Stimulated activated naive CD8-positive, alpha-beta T cell treated with anti-CD3 and anti-CD28 coated beads, Interleukin-15, amount 100 ng/mL, for 72 hours (primary cell): ENCODE measurements around the gene VPS16.

Experiments used
- ATAC-seq: fragments of 150-1000 bp; cut with Tn5 transposase; 2 replicates; pipeline ENCODE4 v1.10.0; 2021; ENCODE audit warnings: mild to moderate bottlenecking, moderate library complexity
- DNase-seq, 2 donors: peaks; one replicate each; pipeline ENCODE4 v3.0.0; 2021 to 2022
- H3K27ac Mint-ChIP-seq, 2 donors: one replicate each; pipeline ENCODE4 v1.8.0; 2022; ENCODE audit warnings: mild to moderate bottlenecking in 2 of 2, mixed read lengths in 2 of 2, moderate library complexity in 2 of 2
- H3K27me3 Mint-ChIP-seq: one replicate; pipeline ENCODE4 v1.8.0; 2022; ENCODE audit warnings: mixed read lengths
- H3K4me1 Mint-ChIP-seq: one replicate; pipeline ENCODE4 v1.8.0; 2022; ENCODE audit warnings: mild to moderate bottlenecking, mixed read lengths
- H3K4me3 Mint-ChIP-seq, 2 donors: one replicate each; pipeline ENCODE4 v1.8.0; 2022; ENCODE audit warnings: mild to moderate bottlenecking in 2 of 2, mixed read lengths in 2 of 2, moderate library complexity in 1 of 2
- H3K9me3 Mint-ChIP-seq, 2 donors: one replicate each; pipeline ENCODE4 v1.8.0; 2022; ENCODE audit warnings: mixed read lengths in 2 of 2

The VPS16 gene

DNA sequence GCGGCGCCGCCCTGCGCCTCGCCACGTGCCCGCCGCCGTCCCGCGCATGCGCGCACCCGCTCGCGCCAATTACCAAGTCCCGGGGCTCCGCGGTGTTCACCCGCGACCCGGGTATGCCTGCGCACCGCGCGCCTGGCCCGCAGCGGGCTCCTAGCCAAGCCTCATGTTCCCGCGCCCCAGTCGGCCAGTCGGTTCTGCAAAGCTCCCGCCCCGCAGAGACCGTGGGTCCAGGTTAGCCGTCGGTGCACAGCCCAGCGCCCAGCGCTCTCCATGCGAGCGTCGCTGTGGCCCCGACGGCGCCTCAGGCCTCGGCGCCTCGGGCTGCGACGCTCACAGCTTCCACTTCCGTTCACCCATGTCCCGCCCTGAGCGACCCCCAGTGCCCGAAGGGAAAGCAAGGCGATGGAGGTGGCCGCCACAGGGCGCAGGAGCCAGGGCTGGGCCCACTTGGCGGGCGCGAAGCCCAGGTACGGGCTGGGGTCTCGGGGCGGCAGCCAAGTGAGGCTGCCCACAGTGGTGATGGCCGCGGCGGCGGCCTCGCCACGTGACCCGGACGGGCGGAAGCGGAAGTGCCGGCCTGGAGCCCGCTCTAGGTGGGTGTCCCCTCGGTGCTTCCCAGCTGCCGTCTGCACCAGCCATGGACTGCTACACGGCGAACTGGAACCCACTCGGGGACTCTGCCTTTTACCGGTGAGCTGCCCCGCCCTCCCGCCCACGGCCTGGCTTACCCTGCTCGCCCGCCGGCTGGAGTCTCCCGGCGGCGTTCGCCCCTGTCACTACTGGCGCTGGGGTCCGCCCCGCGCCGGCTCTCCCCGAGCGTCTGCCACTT, at the start of gene VPS16, which contains the start of gene PCED1A:
TSS of gene VPS16 (plus strand) at position 608 of the 829 bp plus-strand sequence. CDS start at position 638, 30 bp downstream.
TSS of gene PCED1A (minus strand) at position 518 of the 829 bp plus-strand sequence. CDS start 743 bp downstream, outside the sequence.
- Mint-ChIP-seq H3K27me3 (no peaks in the 10 kb centered on the region), H3K4me3 (peak within 1 kb of the TSS; percentile 87 to 92), H3K9me3 (no peaks in the 10 kb centered on the region), H3K4me1 (peaks cover 40% of the 10 kb centered on the region), H3K27ac (peak within 1 kb of the TSS; percentile 96 to 97)
- ATAC-seq (peak; percentile 99), DNase-seq (peak; percentile 90 to 92)

DNA sequence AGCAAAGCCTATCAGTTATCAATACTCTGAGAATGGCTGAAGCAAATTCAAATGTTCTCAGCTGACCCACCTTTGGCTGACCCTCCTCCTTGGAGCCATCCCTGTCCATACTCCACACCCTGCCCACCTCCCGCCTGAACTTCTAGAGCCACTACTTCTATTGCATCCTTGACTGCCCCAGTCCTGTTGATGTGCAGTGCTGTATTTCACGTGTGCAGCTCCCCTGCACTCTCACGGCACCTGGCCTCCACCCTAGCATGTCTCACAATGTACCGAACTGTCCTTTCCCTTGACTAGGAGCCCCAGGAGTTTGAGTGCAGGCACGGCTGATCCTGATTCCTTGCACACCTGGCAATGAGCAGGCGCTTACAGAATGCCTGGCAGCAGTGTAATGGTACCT, 47.1 kb upstream of the VPS16 start:
- no peak for DNase-seq
- H3K4me1 Mint-ChIP-seq: peaks cover 9% of the 10 kb centered on the region
- ATAC-seq: no peak
- H3K27me3 Mint-ChIP-seq: peaks cover 28% of the 10 kb centered on the region
- H3K27ac Mint-ChIP-seq: no peak overlapping the region
- no peak overlapping the region for H3K4me3 Mint-ChIP-seq
- H3K9me3 Mint-ChIP-seq: no peaks in the 10 kb centered on the region

GRCh38 chr20:2794202-2794748, 46.3 kb upstream of the VPS16 start:
- Mint-ChIP-seq H3K9me3 (no peaks in the 10 kb centered on the region), H3K4me3 (no peak overlapping the region)

GRCh38 chr20:2794866-2795447, 45.6 kb upstream of the VPS16 start:
- peaks cover 38% of the 10 kb centered on the region for H3K27me3 Mint-ChIP-seq
- no peak for ATAC-seq

More at GRCh38 chr20:2794202-2794748, 46.3 kb upstream of the VPS16 start:
- DNase-seq (no peak), ATAC-seq (no peak)
- no peak overlapping the region for H3K27ac Mint-ChIP-seq
- H3K4me1 Mint-ChIP-seq: peaks cover 17% of the 10 kb centered on the region
- H3K27me3 Mint-ChIP-seq: peaks cover 31% of the 10 kb centered on the region

GRCh38 chr20:2795451-2795850, 45.1 kb upstream of the VPS16 start:
- Mint-ChIP-seq H3K4me3 (no peak overlapping the region), H3K9me3 (no peaks in the 10 kb centered on the region), H3K4me1 (peaks cover 27% of the 10 kb centered on the region), H3K27me3 (peaks cover 43% of the 10 kb centered on the region), H3K27ac (no peak overlapping the region)
- ATAC-seq (no peak), DNase-seq (no peak)

More at GRCh38 chr20:2794866-2795447, 45.6 kb upstream of the VPS16 start:
- H3K27ac Mint-ChIP-seq: no peak overlapping the region
- DNase-seq: no peak
- H3K4me1 Mint-ChIP-seq: peaks cover 24% of the 10 kb centered on the region
- H3K4me3 Mint-ChIP-seq: no peak overlapping the region
- H3K9me3 Mint-ChIP-seq: no peaks in the 10 kb centered on the region

DNA sequence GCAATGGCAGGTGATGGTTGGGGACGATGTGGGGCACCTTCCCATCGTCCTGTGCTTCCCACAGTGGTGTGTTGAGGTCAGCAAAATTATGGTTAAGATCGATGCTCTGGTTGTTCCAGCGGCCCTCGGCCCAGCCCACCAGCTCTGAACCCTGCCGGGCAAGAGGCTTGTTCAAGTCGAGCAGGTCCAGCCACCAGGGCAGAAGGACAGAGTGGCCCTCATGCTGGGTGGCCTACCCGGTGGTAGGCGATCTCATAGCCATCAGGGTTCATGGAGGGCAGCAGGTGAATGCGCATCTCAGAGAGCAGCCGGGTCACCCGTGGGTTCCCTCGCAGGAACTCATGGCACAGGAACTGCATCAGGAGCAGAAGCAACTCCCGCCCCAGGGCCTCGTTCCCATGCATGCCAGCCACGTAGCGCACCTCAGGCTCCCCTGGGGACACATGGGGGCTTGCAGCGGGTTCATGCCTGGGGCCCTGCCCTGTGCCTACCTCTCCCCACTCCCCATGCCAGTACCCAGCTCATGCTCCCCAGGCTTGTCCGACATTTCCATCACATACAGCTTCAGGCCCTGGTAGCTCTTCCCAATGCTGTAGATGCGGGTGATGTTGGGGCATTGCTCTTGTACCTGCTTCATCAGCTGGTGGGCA, 44.4 kb upstream of the VPS16 start:
- no peak overlapping the region for H3K4me3 Mint-ChIP-seq
- peaks cover 33% of the 10 kb centered on the region for H3K4me1 Mint-ChIP-seq
- H3K27me3 Mint-ChIP-seq: peaks cover 50% of the 10 kb centered on the region
- DNase-seq (no peak), ATAC-seq (no peak)
- H3K27ac Mint-ChIP-seq: no peak overlapping the region
- no peaks in the 10 kb centered on the region for H3K9me3 Mint-ChIP-seq

GRCh38 chr20:2797136-2797983, 43.2 kb upstream of the VPS16 start:
- ATAC-seq: no peak
- no peak for DNase-seq
- no peak overlapping the region for H3K27ac Mint-ChIP-seq
- no peaks in the 10 kb centered on the region for H3K9me3 Mint-ChIP-seq
- H3K4me1 Mint-ChIP-seq: peaks cover 38% of the 10 kb centered on the region
- H3K27me3 Mint-ChIP-seq: peaks cover 53% of the 10 kb centered on the region
- H3K4me3 Mint-ChIP-seq: no peak overlapping the region

DNA sequence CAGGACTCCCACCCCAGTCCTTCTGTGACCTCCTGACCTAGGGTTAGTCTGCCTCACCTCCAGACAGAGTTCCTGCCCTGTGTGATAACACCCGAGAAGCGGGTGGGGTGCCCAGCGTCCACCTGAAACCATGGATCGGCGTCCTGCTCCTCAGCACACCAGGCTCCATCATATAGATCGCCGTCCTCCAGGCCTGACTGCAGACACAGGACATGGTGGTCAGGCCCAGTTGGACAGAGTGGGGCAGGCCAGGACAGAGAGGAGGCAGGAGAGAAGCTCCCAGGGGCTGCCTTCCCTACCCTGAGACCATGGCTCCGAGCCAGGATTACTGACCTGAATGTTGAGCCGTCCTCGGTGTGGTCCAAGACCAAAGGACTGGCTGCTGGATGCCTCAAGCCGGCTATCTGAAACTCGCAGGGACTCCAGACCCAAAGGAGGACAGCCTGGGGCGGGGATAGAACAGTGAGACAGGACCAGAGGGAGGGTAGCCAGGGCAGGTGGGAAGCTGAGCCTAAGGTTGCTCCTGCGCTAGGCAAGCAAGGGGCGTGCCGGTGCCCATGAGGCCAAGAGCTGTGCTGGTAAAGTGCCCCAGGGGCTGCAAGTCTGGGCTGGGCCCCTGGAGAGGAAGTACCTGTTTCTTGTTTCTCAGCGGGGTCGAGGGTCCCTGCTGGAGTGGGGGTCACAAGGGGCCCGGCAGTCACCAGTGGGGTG, 42.3 kb upstream of the VPS16 start:
- peaks cover 38% of the 10 kb centered on the region for H3K4me1 Mint-ChIP-seq
- no peak for ATAC-seq

GRCh38 chr20:2798814-2799213, 41.7 kb upstream of the VPS16 start:
- DNase-seq (no peak), ATAC-seq (no peak)
- no peaks in the 10 kb centered on the region for H3K9me3 Mint-ChIP-seq
- H3K27ac Mint-ChIP-seq: no peak overlapping the region
- peaks cover 38% of the 10 kb centered on the region for H3K4me1 Mint-ChIP-seq
- H3K27me3 Mint-ChIP-seq: peaks cover 62% of the 10 kb centered on the region
- H3K4me3 Mint-ChIP-seq: peak overlapping the region in 1 of 2 donors; percentile 91

More for the DNA sequence above, 42.3 kb upstream of the VPS16 start:
- no peak overlapping the region for H3K27ac Mint-ChIP-seq
- DNase-seq: no peak
- no peak overlapping the region for H3K4me3 Mint-ChIP-seq
- peaks cover 58% of the 10 kb centered on the region for H3K27me3 Mint-ChIP-seq
- H3K9me3 Mint-ChIP-seq: no peaks in the 10 kb centered on the region

DNA sequence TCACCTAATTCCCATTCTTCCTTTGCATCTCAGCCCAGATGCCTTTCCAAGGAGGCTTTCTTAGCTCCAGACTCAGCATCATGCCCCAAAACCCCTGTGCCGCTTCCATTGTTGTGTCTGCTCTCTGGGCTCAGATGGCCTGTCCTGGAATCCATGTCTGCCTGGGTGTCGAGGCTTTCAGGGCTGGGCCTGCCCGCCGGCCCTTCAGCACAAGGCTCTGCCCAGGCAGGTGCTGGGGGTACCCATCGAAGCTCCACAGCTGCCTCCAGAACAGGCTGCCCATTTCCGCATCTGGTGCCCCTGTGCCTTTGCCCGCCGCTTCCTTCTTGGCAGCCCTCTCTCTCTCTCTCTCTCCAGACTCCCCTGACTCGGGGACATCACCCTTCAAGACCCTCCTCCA, 41.3 kb upstream of the VPS16 start:
- Mint-ChIP-seq H3K4me3 (peak overlapping the region; percentile 91), H3K9me3 (no peaks in the 10 kb centered on the region), H3K27ac (peak overlapping the region; percentile 2 to 90), H3K27me3 (peaks cover 67% of the 10 kb centered on the region), H3K4me1 (peaks cover 38% of the 10 kb centered on the region)
- DNase-seq: no peak
- ATAC-seq: no peak

DNA sequence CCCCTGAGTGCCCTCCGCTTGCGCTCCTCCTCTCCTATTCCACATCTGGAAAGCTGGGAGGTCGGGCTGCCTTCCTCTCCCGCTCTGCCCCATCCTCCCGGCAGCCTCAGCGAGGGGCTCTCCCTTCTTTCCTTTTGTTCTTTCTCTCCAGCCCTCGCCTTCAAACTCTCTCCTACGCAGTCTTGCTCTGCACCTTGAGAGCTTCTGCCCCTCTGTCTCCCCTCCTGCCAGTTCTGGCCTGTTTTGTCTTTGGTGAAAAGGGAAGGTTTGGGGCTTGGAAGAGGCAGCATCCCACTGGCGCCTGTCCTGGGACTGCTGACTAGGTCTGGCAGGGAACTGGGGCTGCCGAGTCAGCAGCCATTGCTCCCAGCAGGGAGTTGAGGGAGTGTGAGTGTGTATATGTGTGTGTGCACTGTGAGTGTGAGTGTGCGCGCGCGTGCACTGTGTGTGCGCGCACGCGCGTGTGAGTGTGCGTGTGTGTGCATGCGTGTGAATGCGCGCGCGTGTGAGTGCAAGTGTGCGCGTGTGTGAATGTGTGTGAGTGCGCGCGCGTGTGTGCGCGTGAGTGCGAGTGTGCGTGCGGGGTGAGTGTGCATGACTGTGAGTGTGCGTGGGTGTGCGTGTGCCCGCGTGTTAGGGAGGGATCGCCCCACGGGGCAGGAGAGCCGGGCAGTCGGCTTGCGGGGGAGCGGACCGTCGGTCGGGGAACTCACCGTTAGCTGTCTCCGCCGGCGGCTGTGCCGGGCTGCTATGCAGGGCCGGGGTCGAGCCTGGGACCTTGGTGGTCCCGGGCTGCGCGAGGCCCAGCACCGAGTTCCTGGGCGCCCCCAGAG, 40.6 kb upstream of the VPS16 start:
- DNase-seq: no peak
- H3K4me3 Mint-ChIP-seq: peak overlapping the region; percentile 91
- peak overlapping the region; percentile 49 to 90 for H3K27ac Mint-ChIP-seq

DNA sequence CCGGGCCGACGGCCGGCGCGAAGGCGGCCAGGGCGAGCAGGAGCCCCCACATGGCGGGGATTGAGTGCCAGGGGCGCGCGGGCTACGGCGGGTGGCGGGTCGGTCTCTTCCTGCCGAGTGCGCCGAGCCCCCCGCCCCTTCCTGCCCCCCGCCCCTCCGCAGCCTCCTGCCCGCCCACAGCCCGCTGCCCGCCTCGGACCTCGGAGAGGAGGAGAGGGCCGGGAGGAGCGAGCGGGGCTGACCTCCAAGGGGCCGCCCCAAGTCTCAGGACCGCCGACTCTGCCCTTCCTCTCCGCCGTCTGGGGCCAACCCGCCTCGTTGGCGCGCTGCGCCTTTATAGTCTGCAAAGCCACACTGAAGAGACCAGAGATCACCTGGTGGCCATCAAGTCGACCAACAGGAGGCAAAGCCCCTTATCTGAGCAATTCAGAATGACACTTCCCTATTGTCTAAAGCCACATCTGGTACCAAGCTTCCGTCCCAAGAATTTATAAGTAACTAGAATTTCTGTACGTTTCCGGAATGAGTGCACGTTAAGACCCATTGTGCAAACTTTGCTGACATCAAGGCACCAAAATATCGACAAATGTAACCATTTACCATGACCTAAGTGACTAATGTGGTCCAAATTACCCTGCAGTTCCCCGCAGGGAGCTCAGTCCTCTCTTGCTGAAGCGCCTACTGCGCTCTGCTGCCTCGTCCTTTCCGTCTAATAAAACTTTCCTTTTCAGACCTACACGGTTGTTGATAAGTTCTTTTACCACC, 39.8 kb upstream of the VPS16 start, which contains the start of gene CPXM1:
TSS of gene CPXM1 (minus strand) at position 107 of the 765 bp plus-strand sequence. CDS start at position 52, 55 bp downstream.
- H3K27me3 Mint-ChIP-seq: peaks cover 81% of the 10 kb centered on the region
- ATAC-seq: peak; percentile 85
- peak; percentile 23 to 65 for DNase-seq
- H3K4me3 Mint-ChIP-seq: peak within 1 kb of the TSS; percentile 91
- peak within 1 kb of the TSS; percentile 49 to 90 for H3K27ac Mint-ChIP-seq
- H3K9me3 Mint-ChIP-seq: no peaks in the 10 kb centered on the region
- peaks cover 38% of the 10 kb centered on the region for H3K4me1 Mint-ChIP-seq

More for the DNA sequence above, 40.6 kb upstream of the VPS16 start:
- Mint-ChIP-seq H3K4me1 (peaks cover 38% of the 10 kb centered on the region), H3K9me3 (no peaks in the 10 kb centered on the region), H3K27me3 (peaks cover 73% of the 10 kb centered on the region)
- ATAC-seq: peak; percentile 15

DNA sequence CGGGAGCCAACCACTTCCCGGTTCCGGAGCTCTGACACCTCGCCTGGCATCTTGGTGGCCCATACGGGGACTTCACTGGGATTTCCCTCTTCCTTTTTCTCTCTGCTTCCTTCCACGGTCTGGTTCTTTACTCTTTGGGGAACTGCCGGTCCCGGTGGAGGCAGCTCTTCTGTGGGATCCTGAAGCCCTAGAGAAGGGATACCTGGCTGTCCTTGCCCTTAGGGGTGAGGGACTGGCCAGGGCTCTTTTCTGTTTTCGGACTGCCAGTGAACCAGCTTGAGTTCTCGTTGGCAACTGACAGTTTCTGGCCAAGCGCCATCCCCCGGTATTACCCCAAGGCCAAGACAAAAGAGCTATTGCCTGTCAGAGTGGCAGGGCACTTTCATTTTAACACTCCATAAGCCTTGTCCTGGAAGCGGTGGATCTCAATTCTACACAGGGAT, 39.2 kb upstream of the VPS16 start:
- peak overlapping the region; percentile 84 to 90 for H3K4me3 Mint-ChIP-seq
- H3K4me1 Mint-ChIP-seq: peaks cover 38% of the 10 kb centered on the region
- no peaks in the 10 kb centered on the region for H3K9me3 Mint-ChIP-seq
- no peak overlapping the region for H3K27ac Mint-ChIP-seq
- DNase-seq (no peak), ATAC-seq (peak; percentile 2)
- peaks cover 87% of the 10 kb centered on the region for H3K27me3 Mint-ChIP-seq
